ENCODE measurements around the gene POLE2. TPM values are rescaled to one million over a fixed set of nuclear protein-coding genes. Genes with fewer than 3 reads are reported as not detected.
"Not testable (repeated sequence)": the region's sequence is repeated elsewhere in the genome, so short reads cannot be mapped to it uniquely, and the experiment has no call there.

POLE2 gene
- total and polyA plus RNA-seq, 2 of the 4 experiments (the other 2 are of a cell fraction): 12.2 to 12.3 TPM

DNA sequence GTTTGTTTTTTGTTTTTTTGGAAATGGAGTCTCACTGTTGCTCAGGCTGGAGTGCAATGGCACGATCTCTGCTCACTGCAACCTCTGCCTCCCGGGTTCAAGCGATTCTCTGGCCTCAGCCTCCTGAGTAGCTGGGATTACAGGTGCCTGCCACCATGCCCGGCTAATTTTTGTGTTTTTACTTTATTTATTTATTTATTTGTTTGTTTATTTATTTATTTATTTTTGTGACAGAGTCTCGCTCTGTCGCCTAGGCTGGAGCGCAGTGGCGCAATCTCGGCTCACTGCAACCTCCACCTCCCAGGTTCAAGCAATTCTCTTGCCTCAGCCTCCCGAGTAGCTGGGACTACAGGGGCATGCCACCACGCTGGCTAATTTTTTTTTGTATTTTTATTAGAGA, 23.0 kb upstream of the POLE2 start:
- ATAC-seq (ENCODE audit: low read depth); H3K9ac ChIP-seq (ENCODE audit: low read depth, low read length); H3K27ac ChIP-seq (ENCODE audit: insufficient read depth, low read length); BruUV-seq (replicated peaks); intact Hi-C loops (cut with micrococcal nuclease); H3K9me1 ChIP-seq (ENCODE audit: insufficient read depth, low read length); H2BK120ac ChIP-seq (ENCODE audit: low read depth, low read length); H2BK5ac ChIP-seq (ENCODE audit: low read depth, low read length, poor library complexity, severe bottlenecking); H3K9me3 ChIP-seq (ENCODE audit: control insufficient read depth, insufficient read depth, low read length); H3K4me1 ChIP-seq (ENCODE audit: control insufficient read depth, insufficient read depth, low read length); in situ Hi-C loops (cut with MboI; ENCODE audit: low sequenced_read_pairs); H3K23ac ChIP-seq (ENCODE audit: low read depth, low read length); CTCF ChIA-PET; H2BK15ac ChIP-seq (ENCODE audit: low read depth, low read length); H3K56ac ChIP-seq (ENCODE audit: extremely low read depth, insufficient read depth, low read length); H3K18ac ChIP-seq (ENCODE audit: low read depth, low read length); H3K4me3 ChIP-seq (ENCODE audit: insufficient read depth, low read depth, low read length); POLR2A ChIA-PET (ENCODE audit: unreplicated experiment); H3K4me2 ChIP-seq (ENCODE audit: low read depth, low read length); H4K91ac ChIP-seq (ENCODE audit: insufficient read depth, low read depth, low read length); H2AK9ac ChIP-seq (replicated peaks; ENCODE audit: low read depth, low read length, poor library complexity); H3K4ac ChIP-seq (ENCODE audit: low read depth, low read length); DNase-seq; H3K36me3 ChIP-seq (ENCODE audit: control insufficient read depth, insufficient read depth, low read length); H4K8ac ChIP-seq (ENCODE audit: low read depth in 2 of 2, low read length in 2 of 2); H3K27me3 ChIP-seq (ENCODE audit: control insufficient read depth, insufficient read depth, low read length); dilution Hi-C loops (cut with HindIII; ENCODE audit: low sequenced_read_pairs, unreplicated experiment); H4K20me1 ChIP-seq (ENCODE audit: insufficient read depth, low read length); H3K14ac ChIP-seq (replicated peaks; ENCODE audit: low read depth, low read length); H4K5ac ChIP-seq (ENCODE audit: low read depth, low read length); H3K79me1 ChIP-seq (ENCODE audit: low read depth in 1 of 2, low read length in 2 of 2); H2BK20ac ChIP-seq (ENCODE audit: low read depth, low read length); H2AFZ ChIP-seq (replicated peaks; ENCODE audit: low read length, poor library complexity); H2AK5ac ChIP-seq (ENCODE audit: low read depth, low read length): not testable (repeated sequence)
- no CpG with 5 or more reads among the region's 11 CpGs for WGBS, 2 experiments (ENCODE audit: extremely low coverage in 2 of 2, insufficient read length in 1 of 2)

DNA sequence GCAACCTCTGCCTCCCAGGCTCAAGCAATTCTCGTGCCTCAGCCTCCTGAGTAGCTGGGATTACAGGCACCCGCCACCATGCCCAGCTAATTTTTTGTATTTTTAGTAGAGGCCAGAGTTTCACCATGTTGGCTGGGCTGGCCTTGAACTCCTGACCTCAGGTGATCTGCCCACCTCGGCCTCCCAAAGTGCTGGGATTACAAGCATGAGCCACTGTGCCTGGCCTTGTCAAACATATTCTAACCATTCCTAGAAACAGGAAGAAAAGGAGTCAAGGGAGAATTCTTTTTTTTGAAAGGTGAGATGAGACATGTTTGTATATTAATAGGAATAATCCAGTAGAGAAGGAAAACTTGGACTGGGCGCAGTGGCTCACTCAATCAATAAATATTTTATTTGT, 16.5 kb upstream of the POLE2 start:
- H2BK20ac ChIP-seq (ENCODE audit: low read depth, low read length); H2AK5ac ChIP-seq (ENCODE audit: low read depth, low read length); DNase-seq; H3K9me1 ChIP-seq (ENCODE audit: insufficient read depth, low read length); H3K9me3 ChIP-seq (ENCODE audit: control insufficient read depth, insufficient read depth, low read length); H3K27me3 ChIP-seq (ENCODE audit: control insufficient read depth, insufficient read depth, low read length); H2BK5ac ChIP-seq (ENCODE audit: low read depth, low read length, poor library complexity, severe bottlenecking); H2BK15ac ChIP-seq (ENCODE audit: low read depth, low read length); H4K5ac ChIP-seq (ENCODE audit: low read depth, low read length); H3K36me3 ChIP-seq (ENCODE audit: control insufficient read depth, insufficient read depth, low read length); H2BK120ac ChIP-seq (ENCODE audit: low read depth, low read length); H2AK9ac ChIP-seq (replicated peaks; ENCODE audit: low read depth, low read length, poor library complexity); H3K56ac ChIP-seq (ENCODE audit: extremely low read depth, insufficient read depth, low read length); POLR2A ChIA-PET (ENCODE audit: unreplicated experiment); BruUV-seq (replicated peaks); H3K27ac ChIP-seq (ENCODE audit: insufficient read depth, low read length); H2AFZ ChIP-seq (replicated peaks; ENCODE audit: low read length, poor library complexity); dilution Hi-C loops (cut with HindIII; ENCODE audit: low sequenced_read_pairs, unreplicated experiment); H3K18ac ChIP-seq (ENCODE audit: low read depth, low read length); H3K79me1 ChIP-seq (ENCODE audit: low read depth in 1 of 2, low read length in 2 of 2); H3K4me1 ChIP-seq (ENCODE audit: control insufficient read depth, insufficient read depth, low read length); intact Hi-C loops (cut with micrococcal nuclease); H3K4me2 ChIP-seq (ENCODE audit: low read depth, low read length); H3K4ac ChIP-seq (ENCODE audit: low read depth, low read length); H3K9ac ChIP-seq (ENCODE audit: low read depth, low read length); H3K14ac ChIP-seq (replicated peaks; ENCODE audit: low read depth, low read length); H3K4me3 ChIP-seq (ENCODE audit: insufficient read depth, low read depth, low read length); in situ Hi-C loops (cut with MboI; ENCODE audit: low sequenced_read_pairs); H4K20me1 ChIP-seq (ENCODE audit: insufficient read depth, low read length); H4K91ac ChIP-seq (ENCODE audit: insufficient read depth, low read depth, low read length); H4K8ac ChIP-seq (ENCODE audit: low read depth in 2 of 2, low read length in 2 of 2); ATAC-seq (ENCODE audit: low read depth); H3K23ac ChIP-seq (ENCODE audit: low read depth, low read length): not testable (repeated sequence)
- CTCF ChIA-PET: interaction anchor here (0.6 kb wide), 1 partner anchor 9 kb away, joined by 7 read pairs; no protein-coding TSS in a partner anchor
- WGBS, 2 experiments (ENCODE audit: extremely low coverage in 2 of 2, insufficient read length in 1 of 2): no CpG with 5 or more reads among the region's 4 CpGs

Data from IMR-90 (cell line).